ENCODE data around the gene S100A4.

The S100A4 gene

GRCh38 chr1:153547560-153548551, 2.2 kb upstream of the S100A4 start:
- no peak for DNase-seq (ENCODE audit: low spot score)

- DNase-seq (ENCODE audit: low spot score) = no peak
Measured at GRCh38 chr1:153546796-153547559, 1.4 kb upstream of the S100A4 start.

- no peak for DNase-seq (ENCODE audit: low spot score)
Measured at GRCh38 chr1:153546371-153546770, 765 bp upstream of the S100A4 start.

- DNase-seq (ENCODE audit: low spot score) = no peak
Measured at GRCh38 chr1:153544453-153545066, 1.0 kb downstream of the S100A4 start.

- DNase-seq (ENCODE audit: low spot score) = no peak
Measured at GRCh38 chr1:153543736-153544135, 1.9 kb downstream of the S100A4 start.

- no peak for DNase-seq (ENCODE audit: low spot score)
Measured at GRCh38 chr1:153542956-153543711, 2.5 kb downstream of the S100A4 start.

- DNase-seq (ENCODE audit: low spot score) = no peak
Measured at GRCh38 chr1:153541641-153542590, 3.7 kb downstream of the S100A4 start.

GRCh38 chr1:153540394-153541361, 4.9 kb downstream of the S100A4 start, which contains the start of gene S100A5:
S100A5 (minus strand) TSS chr1:153540934; CDS start chr1:153540191, 743 bp downstream.
- DNase-seq (ENCODE audit: low spot score) = no peak

- no peak for DNase-seq (ENCODE audit: low spot score)
Measured at GRCh38 chr1:153539395-153540093, 6.1 kb downstream of the S100A4 start.

- DNase-seq (ENCODE audit: low spot score) = peak; percentile 70
Measured at GRCh38 chr1:153538315-153538821, 7.2 kb downstream of the S100A4 start.

- no peak for DNase-seq (ENCODE audit: low spot score)
Measured at GRCh38 chr1:153537376-153537730, 8.3 kb downstream of the S100A4 start.

GRCh38 chr1:153536671-153537375, 8.8 kb downstream of the S100A4 start:
- peak; percentile 42 for DNase-seq (ENCODE audit: low spot score)

GRCh38 chr1:153536012-153536670, 9.5 kb downstream of the S100A4 start:
- peak; percentile 75 for DNase-seq (ENCODE audit: low spot score)

GRCh38 chr1:153535242-153536011, 10.2 kb downstream of the S100A4 start, which contains the start of gene S100A6:
S100A6 (minus strand) TSS chr1:153535991; CDS start chr1:153535339, 652 bp downstream.
- DNase-seq (ENCODE audit: low spot score) = peak; percentile 81

GRCh38 chr1:153534925-153535241, 10.7 kb downstream of the S100A4 start:
- DNase-seq (ENCODE audit: low spot score) = no peak

GRCh38 chr1:153534226-153534924, 11.2 kb downstream of the S100A4 start:
- DNase-seq (ENCODE audit: low spot score) = no peak
